Uterus (tissue), 4 donors: Measurements from ENCODE around the gene ZBTB42. TPM values are rescaled to one million over a fixed set of nuclear protein-coding genes. Genes with fewer than 3 reads are reported as not detected.

Experiments
- DNase-seq, 2 donors: peaks; one replicate each; pipeline ENCODE4 v3.0.0-alpha.2; 2019 to 2020
- H3K27ac ChIP-seq, 2 donors: fragments of 200-600 bp; sonication (generic); 1 replicate in 1 of 2; 2 replicates in 1 of 2; pipeline ENCODE4 v1.5.1; 2016 to 2018
- H3K27me3 ChIP-seq, 2 donors: fragments of 200-600 bp; sonication (generic); one replicate each; pipeline ENCODE4 v1.5.1; 2018 to 2019; ENCODE audit warnings: control low read depth in 1 of 2
- H3K36me3 ChIP-seq, 2 donors: fragments of 200-600 bp; sonication (generic); one replicate each; pipeline ENCODE4 v1.5.1; 2019; ENCODE audit warnings: control low read depth in 1 of 2
- H3K4me1 ChIP-seq, 2 donors: fragments of 200-600 bp; sonication (generic); one replicate each; pipeline ENCODE4 v1.5.1; 2018 to 2019; ENCODE audit warnings: control low read depth in 1 of 2
- H3K4me3 ChIP-seq, 2 donors: fragments of 200-600 bp; sonication (generic); 1 replicate in 1 of 2; 2 replicates in 1 of 2; pipeline ENCODE4 v1.5.1; 2018 to 2019; ENCODE audit warnings: mild to moderate bottlenecking in 1 of 2
- H3K9me3 ChIP-seq, 2 donors: fragments of 200-600 bp; sonication (generic); one replicate each; pipeline ENCODE4 v1.5.1; 2019; ENCODE audit warnings: control low read depth in 1 of 2
- POLR2A ChIP-seq, 2 donors: fragments of 450-650 bp; IDR thresholded peaks; one replicate each; pipeline ENCODE4 v1.6.1; 2016; ENCODE audit warnings: antibody characterized with exemption in 2 of 2, mild to moderate bottlenecking in 1 of 2, moderate library complexity in 1 of 2
- intact Hi-C: fragments of 100-400 bp; cut with DNase I; formaldehyde crosslinking; loops from one replicate; pipeline ENCODE4 v1.15.1; 2023; ENCODE audit warnings: low total_unique reads
- total RNA-seq, 4 donors: library from RNA; depleted of rRNA in 3 of 4; stranded (reverse); fragments of >200 nt in 3 of 4; gene quantifications; one replicate each; pipeline versions ENCODE4 v1.1.0 to v1.2.4, GENCODE V29; 2014 to 2023
- TF ChIP-seq, protein P1 (sequence below), 4 experiments: fragments of 200-600 bp in 2 of 4; fragments of 450-650 bp in 2 of 4; sonication (generic) in 2 of 4; IDR thresholded peaks; one replicate each; pipeline ENCODE4 v1.5.1; 2016 to 2019; ENCODE audit warnings: antibody characterized with exemption in 4 of 4, mild to moderate bottlenecking in 2 of 4, moderate library complexity in 1 of 4
- donor health status: DM: yes; HTN: yes; CAD: no.

Gene ZBTB42
- total RNA-seq, 4 donors from 2014 or later = under 0.01 to 8.4 (median 3.9) TPM

DNA sequence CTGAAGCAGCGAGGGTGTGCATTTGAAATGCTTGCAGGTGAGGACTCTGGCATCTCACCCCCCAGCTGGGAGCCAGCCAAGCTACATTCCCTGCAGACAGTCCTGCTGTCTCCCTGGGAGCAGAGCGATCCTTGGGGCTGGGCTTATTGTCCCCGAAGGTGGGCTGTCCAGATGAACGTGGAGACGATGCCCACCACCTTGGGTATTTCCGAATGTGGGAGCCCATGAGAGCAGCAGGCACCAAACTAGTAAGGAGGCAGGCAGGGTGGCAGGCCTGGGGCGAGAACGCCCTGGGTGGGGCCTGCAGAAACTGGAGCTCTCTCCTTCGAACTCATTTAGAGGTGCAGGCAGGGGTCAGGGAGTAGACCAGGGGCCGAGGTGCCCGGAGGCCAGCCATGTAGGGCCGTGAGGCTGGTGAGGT, 18.5 kb downstream of the ZBTB42 start:
- TF ChIP-seq, protein P1, sequence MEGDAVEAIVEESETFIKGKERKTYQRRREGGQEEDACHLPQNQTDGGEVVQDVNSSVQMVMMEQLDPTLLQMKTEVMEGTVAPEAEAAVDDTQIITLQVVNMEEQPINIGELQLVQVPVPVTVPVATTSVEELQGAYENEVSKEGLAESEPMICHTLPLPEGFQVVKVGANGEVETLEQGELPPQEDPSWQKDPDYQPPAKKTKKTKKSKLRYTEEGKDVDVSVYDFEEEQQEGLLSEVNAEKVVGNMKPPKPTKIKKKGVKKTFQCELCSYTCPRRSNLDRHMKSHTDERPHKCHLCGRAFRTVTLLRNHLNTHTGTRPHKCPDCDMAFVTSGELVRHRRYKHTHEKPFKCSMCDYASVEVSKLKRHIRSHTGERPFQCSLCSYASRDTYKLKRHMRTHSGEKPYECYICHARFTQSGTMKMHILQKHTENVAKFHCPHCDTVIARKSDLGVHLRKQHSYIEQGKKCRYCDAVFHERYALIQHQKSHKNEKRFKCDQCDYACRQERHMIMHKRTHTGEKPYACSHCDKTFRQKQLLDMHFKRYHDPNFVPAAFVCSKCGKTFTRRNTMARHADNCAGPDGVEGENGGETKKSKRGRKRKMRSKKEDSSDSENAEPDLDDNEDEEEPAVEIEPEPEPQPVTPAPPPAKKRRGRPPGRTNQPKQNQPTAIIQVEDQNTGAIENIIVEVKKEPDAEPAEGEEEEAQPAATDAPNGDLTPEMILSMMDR (IDR thresholded peaks at IDR 0.05) = no peak
- no peak for TF ChIP-seq POLR2A (IDR thresholded peaks at IDR 0.05)
- H3K4me1 ChIP-seq = peaks cover 0 to 8% of the 10 kb centered on the region in 2 donors
- no peaks in the 10 kb centered on the region for H3K9me3 ChIP-seq
- intact Hi-C loops = no loop called here
- H3K27me3 ChIP-seq = no peaks in the 10 kb centered on the region
- no peak overlapping the region for H3K27ac ChIP-seq
- no peaks in the 10 kb centered on the region for H3K36me3 ChIP-seq
- DNase-seq = peak in 1 of 2 donors; percentile 12
- no peak overlapping the region for H3K4me3 ChIP-seq

- no peak overlapping the region for H3K27ac ChIP-seq
- DNase-seq = peak; percentile 36 to 51
- H3K36me3 ChIP-seq = no peaks in the 10 kb centered on the region
- H3K4me3 ChIP-seq = no peak overlapping the region
- TF ChIP-seq, protein P1 (IDR thresholded peaks at IDR 0.05) = peak; percentile 13 to 53 (median 36)
- TF ChIP-seq POLR2A (IDR thresholded peaks at IDR 0.05) = no peak
- H3K9me3 ChIP-seq = no peaks in the 10 kb centered on the region
- intact Hi-C loops = loop anchor here (5.0 kb wide), 1 partner anchor 33 kb away; no protein-coding TSS in a partner anchor
- peaks cover 0 to 8% of the 10 kb centered on the region in 2 donors for H3K4me1 ChIP-seq
- H3K27me3 ChIP-seq = no peaks in the 10 kb centered on the region
These were observed 19.8 kb downstream of the ZBTB42 start for GRCh38 chr14:104820669-104821228.

GRCh38 chr14:104821229-104821945, 20.5 kb downstream of the ZBTB42 start:
- intact Hi-C loops = loop anchor here (5.0 kb wide), 1 partner anchor 34 kb away; no protein-coding TSS in a partner anchor
- peak; percentile 11 to 12 for DNase-seq
- H3K27me3 ChIP-seq = no peaks in the 10 kb centered on the region
- H3K36me3 ChIP-seq = no peaks in the 10 kb centered on the region
- peaks cover 0 to 8% of the 10 kb centered on the region in 2 donors for H3K4me1 ChIP-seq
- TF ChIP-seq, protein P1 (IDR thresholded peaks at IDR 0.05) = no peak
- TF ChIP-seq POLR2A (IDR thresholded peaks at IDR 0.05) = no peak
- no peaks in the 10 kb centered on the region for H3K9me3 ChIP-seq
- H3K27ac ChIP-seq = no peak overlapping the region
- no peak overlapping the region for H3K4me3 ChIP-seq

GRCh38 chr14:104821971-104822608, 21.2 kb downstream of the ZBTB42 start:
- peaks cover 0 to 3% of the 10 kb centered on the region in 2 donors for H3K4me1 ChIP-seq
- H3K27me3 ChIP-seq = no peaks in the 10 kb centered on the region
- H3K4me3 ChIP-seq = no peak overlapping the region
- no peaks in the 10 kb centered on the region for H3K9me3 ChIP-seq
- peak in 1 of 2 donors; percentile 12 for DNase-seq
- no peaks in the 10 kb centered on the region for H3K36me3 ChIP-seq
- intact Hi-C loops = loop anchor here (5.0 kb wide), 1 partner anchor 35 kb away; no protein-coding TSS in a partner anchor
- no peak for TF ChIP-seq POLR2A (IDR thresholded peaks at IDR 0.05)
- TF ChIP-seq, protein P1 (IDR thresholded peaks at IDR 0.05) = no peak
- H3K27ac ChIP-seq = no peak overlapping the region
